ENCODE measurements around the gene SPG11. TPM values are rescaled to one million over a fixed set of nuclear protein-coding genes. Genes with fewer than 3 reads are reported as not detected.
A peak's percentile ranks its signal among the peaks of the same experiment; 100 is the strongest.
"Not testable (repeated sequence)": the region's sequence is repeated elsewhere in the genome, so short reads cannot be mapped to it uniquely, and the experiment has no call there.

Gene SPG11
- total RNA-seq, 1 donor from 2014 or later, result 37.5 TPM

GRCh38 chr15:44566155-44566540 lies 97.3 kb downstream of the SPG11 start:
- no peak for DNase-seq (ENCODE audit: low read depth)
- TF ChIP-seq, protein P1, sequence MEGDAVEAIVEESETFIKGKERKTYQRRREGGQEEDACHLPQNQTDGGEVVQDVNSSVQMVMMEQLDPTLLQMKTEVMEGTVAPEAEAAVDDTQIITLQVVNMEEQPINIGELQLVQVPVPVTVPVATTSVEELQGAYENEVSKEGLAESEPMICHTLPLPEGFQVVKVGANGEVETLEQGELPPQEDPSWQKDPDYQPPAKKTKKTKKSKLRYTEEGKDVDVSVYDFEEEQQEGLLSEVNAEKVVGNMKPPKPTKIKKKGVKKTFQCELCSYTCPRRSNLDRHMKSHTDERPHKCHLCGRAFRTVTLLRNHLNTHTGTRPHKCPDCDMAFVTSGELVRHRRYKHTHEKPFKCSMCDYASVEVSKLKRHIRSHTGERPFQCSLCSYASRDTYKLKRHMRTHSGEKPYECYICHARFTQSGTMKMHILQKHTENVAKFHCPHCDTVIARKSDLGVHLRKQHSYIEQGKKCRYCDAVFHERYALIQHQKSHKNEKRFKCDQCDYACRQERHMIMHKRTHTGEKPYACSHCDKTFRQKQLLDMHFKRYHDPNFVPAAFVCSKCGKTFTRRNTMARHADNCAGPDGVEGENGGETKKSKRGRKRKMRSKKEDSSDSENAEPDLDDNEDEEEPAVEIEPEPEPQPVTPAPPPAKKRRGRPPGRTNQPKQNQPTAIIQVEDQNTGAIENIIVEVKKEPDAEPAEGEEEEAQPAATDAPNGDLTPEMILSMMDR (conservative IDR thresholded peaks at IDR 0.05; ENCODE audit: low read depth, low read length), result no peak
- H3K4me3 ChIP-seq (ENCODE audit: low read depth, low read length), result no peak overlapping the region

- H3K4me3 ChIP-seq (ENCODE audit: low read depth, low read length), result no peak overlapping the region
- no peak for DNase-seq (ENCODE audit: low read depth)
- TF ChIP-seq, protein P1 (conservative IDR thresholded peaks at IDR 0.05; ENCODE audit: low read depth, low read length), result no peak
These were observed 97.9 kb downstream of the SPG11 start for GRCh38 chr15:44565387-44566154.

DNA sequence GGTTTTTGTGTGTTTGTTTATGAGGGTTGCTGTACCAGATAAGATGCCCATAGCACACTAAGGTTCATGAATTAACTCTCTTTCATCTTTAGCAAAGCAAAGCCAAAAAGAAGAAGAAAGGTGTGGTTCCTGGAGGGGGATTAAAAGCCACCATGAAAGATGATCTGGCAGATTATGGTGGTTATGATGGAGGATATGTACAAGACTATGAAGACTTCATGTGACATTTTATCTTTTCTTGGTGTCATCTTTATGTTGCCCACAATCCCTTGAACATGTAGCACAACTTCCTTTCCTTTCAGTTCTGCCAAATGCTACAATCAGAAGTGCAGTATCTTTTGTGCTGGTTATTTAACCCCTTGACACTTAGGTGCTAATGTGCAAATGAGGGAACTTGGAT lies 102.5 kb downstream of the SPG11 start:
- DNase-seq (ENCODE audit: low read depth), result not testable (repeated sequence)

GRCh38 chr15:44554934-44555723 lies 108.3 kb downstream of the SPG11 start:
- TF ChIP-seq, protein P1 (conservative IDR thresholded peaks at IDR 0.05; ENCODE audit: low read depth, low read length), result no peak
- H3K4me3 ChIP-seq (ENCODE audit: low read depth, low read length), result no peak overlapping the region
- DNase-seq (ENCODE audit: low read depth), result no peak

More for the DNA sequence above, 102.5 kb downstream of the SPG11 start:
- not testable (repeated sequence) for H3K4me3 ChIP-seq (ENCODE audit: low read depth, low read length)

DNA sequence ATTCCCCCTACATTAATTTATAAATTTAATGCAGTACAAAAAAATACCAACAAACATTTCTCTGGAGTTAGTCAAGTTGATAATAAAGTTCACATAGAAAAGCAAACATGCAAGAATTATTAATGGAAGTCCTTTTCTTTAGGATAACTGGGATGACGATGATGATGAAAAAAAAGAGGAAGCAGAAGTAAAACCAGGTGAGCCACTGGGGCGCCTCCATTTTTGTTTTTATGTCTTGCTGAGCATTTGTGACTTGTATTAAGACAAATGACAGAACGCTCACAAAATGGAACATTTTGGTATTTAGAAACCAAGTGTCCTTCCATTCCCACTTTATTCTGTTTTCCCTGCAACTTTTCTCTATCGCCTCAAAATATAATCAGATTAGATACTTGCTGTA lies 112.7 kb downstream of the SPG11 start:
- TF ChIP-seq, protein P1 (conservative IDR thresholded peaks at IDR 0.05; ENCODE audit: low read depth, low read length), result no peak
- DNase-seq (ENCODE audit: low read depth), result no peak
- no peak overlapping the region for H3K4me3 ChIP-seq (ENCODE audit: low read depth, low read length)

DNA sequence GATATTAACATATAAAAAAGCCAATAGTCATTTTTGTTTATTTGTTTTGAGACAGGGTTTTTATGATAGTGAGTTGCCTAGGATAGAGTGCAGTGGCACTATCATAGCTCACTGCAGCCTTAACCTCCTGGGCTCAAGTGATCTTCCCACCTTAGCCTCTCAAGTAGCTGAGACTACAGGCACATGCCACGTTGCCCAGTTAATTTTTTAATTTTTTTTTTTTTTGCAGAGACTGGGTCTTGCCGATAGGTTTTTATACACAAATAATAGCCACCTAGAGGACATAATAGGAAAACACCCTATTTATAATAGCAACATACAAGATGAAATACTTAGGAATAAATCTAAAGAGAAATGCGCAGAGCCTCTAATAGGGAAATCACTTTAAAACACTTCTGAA lies 113.2 kb downstream of the SPG11 start:
- H3K4me3 ChIP-seq (ENCODE audit: low read depth, low read length), result no peak overlapping the region
- TF ChIP-seq, protein P1 (conservative IDR thresholded peaks at IDR 0.05; ENCODE audit: low read depth, low read length), result peak; percentile 39
- no peak for DNase-seq (ENCODE audit: low read depth)

- not testable (repeated sequence) for H3K4me3 ChIP-seq (ENCODE audit: low read depth, low read length); DNase-seq (ENCODE audit: low read depth)
These were observed 114.3 kb downstream of the SPG11 start for GRCh38 chr15:44549152-44549551.

Data from epithelial cell of proximal tubule (primary cell).